Skeletal muscle cell (primary cell): Measurements from ENCODE around the gene CA14.
"Not testable (repeated sequence)": the region's sequence is repeated elsewhere in the genome, so short reads cannot be mapped to it uniquely, and the experiment has no call there.

Source experiments
- DNase-seq: peaks from one replicate; pipeline ENCODE4 v3.0.0-alpha.2; 2010; ENCODE audit warnings: low read depth
- H3K4me3 ChIP-seq: 2 replicates; pipeline ENCODE4 v1.5.1; 2011; ENCODE audit warnings: low read depth, mild to moderate bottlenecking, control low read depth, low read length, moderate library complexity

Gene CA14

GRCh38 chr1:150235294-150235851 is 22.2 kb upstream of the CA14 start:
- peak overlapping the region; percentile 91 for H3K4me3 ChIP-seq
- no peak for DNase-seq

GRCh38 chr1:150235852-150236613 is 21.5 kb upstream of the CA14 start, which contains the start of gene ANP32E:
TSS of gene ANP32E (minus strand) at chr1:150236112. CDS start at chr1:150235786, 326 bp downstream.
- peak; percentile 99 for DNase-seq
- H3K4me3 ChIP-seq = peak within 1 kb of the TSS; percentile 91

- peak overlapping the region; percentile 91 for H3K4me3 ChIP-seq
- no peak for DNase-seq
These were observed 20.9 kb upstream of the CA14 start for GRCh38 chr1:150236614-150237100.

GRCh38 chr1:150237176-150237575 is 20.4 kb upstream of the CA14 start:
- H3K4me3 ChIP-seq, DNase-seq: not testable (repeated sequence)

GRCh38 chr1:150237746-150238145 is 19.8 kb upstream of the CA14 start:
- no peak overlapping the region for H3K4me3 ChIP-seq
- no peak for DNase-seq

- DNase-seq = no peak
- no peak overlapping the region for H3K4me3 ChIP-seq
These were observed 14.6 kb upstream of the CA14 start for GRCh38 chr1:150243003-150243402.

GRCh38 chr1:150249936-150250335 is 7.6 kb upstream of the CA14 start:
- no peak overlapping the region for H3K4me3 ChIP-seq
- no peak for DNase-seq

- no peak overlapping the region for H3K4me3 ChIP-seq
- no peak for DNase-seq
These were observed 1.4 kb upstream of the CA14 start for GRCh38 chr1:150256198-150256553.

GRCh38 chr1:150256554-150257341 is 826 bp upstream of the CA14 start:
- DNase-seq = no peak

GRCh38 chr1:150259217-150259616 is 1.6 kb downstream of the CA14 start:
- no peak for DNase-seq
- H3K4me3 ChIP-seq = no peak overlapping the region

More at GRCh38 chr1:150256554-150257341, 826 bp upstream of the CA14 start:
- no peak overlapping the region for H3K4me3 ChIP-seq

- no peak overlapping the region for H3K4me3 ChIP-seq
- DNase-seq = no peak
These were observed 2.4 kb downstream of the CA14 start for GRCh38 chr1:150259758-150260669.

- no peak overlapping the region for H3K4me3 ChIP-seq
- DNase-seq = no peak
These were observed 3.8 kb downstream of the CA14 start for GRCh38 chr1:150261367-150261766.

GRCh38 chr1:150262388-150263320 is 5.1 kb downstream of the CA14 start:
- no peak for DNase-seq
- H3K4me3 ChIP-seq = no peak overlapping the region

GRCh38 chr1:150263549-150263948 is 6.0 kb downstream of the CA14 start:
- H3K4me3 ChIP-seq = no peak overlapping the region
- no peak for DNase-seq

- H3K4me3 ChIP-seq = peak overlapping the region; percentile 98
- no peak for DNase-seq
These were observed 10.3 kb downstream of the CA14 start for GRCh38 chr1:150267896-150268295.

- DNase-seq = no peak
- peak overlapping the region; percentile 98 for H3K4me3 ChIP-seq
These were observed 10.7 kb downstream of the CA14 start for GRCh38 chr1:150268340-150268704.

- peak; percentile 91 for DNase-seq
These were observed 11.3 kb downstream of the CA14 start, which contains the start of gene APH1A for GRCh38 chr1:150268705-150269403. TSS of gene APH1A (minus strand) at chr1:150269016. CDS start at chr1:150268810, 206 bp downstream.

GRCh38 chr1:150269451-150269850 is 11.9 kb downstream of the CA14 start:
- DNase-seq = no peak
- H3K4me3 ChIP-seq = peak overlapping the region; percentile 98

More at GRCh38 chr1:150268705-150269403, 11.3 kb downstream of the CA14 start, which contains the start of gene APH1A:
- H3K4me3 ChIP-seq = peak within 1 kb of the TSS; percentile 98
